ENCODE results near the gene AGRP.
"Not testable (repeated sequence)": the region's sequence is repeated elsewhere in the genome, so short reads cannot be mapped to it uniquely, and the experiment has no call there.

Gene AGRP, protein sequence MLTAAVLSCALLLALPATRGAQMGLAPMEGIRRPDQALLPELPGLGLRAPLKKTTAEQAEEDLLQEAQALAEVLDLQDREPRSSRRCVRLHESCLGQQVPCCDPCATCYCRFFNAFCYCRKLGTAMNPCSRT

DNA sequence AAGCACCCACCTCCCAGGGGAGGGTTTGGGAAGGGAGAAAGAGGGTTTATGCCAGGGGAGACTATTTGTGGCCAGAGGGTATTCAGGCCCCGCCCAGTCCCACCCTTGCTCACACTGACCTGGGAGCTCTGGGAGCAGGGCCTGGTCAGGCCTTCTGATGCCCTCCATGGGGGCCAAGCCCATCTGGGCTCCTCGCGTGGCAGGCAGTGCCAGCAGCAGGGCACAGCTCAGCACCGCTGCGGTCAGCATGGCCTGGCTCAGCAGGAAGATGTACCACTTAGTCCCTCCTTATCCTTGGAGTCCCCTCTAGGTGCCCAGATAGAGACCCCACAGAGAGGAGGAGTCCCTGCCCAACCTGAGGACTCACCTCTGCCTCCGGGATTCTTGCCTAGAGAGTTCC is at the start of gene AGRP:
AGRP (minus strand) TSS at position 398 of the 400 bp plus-strand sequence; CDS start at position 249, 149 bp downstream.
- no peak for DNase-seq

DNA sequence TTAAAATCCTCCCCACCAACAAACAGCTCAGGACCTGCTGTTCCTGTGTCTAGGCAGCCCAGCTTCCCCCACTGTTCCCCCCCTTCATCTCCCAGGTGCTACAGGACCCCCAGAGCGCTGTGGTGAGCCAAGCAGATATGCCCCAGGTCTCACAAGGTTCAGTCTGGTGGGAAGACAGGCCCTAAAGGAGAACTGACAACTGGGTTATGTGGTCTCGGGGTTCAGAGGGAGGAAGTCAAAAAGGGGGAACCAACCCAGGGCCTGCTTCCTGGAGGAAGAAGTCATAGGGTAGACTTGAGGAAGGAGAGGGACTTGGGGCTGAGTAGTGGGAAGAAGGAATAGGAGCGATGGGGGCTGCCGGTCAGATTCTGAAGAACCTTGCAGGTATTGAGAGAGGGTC is 47.9 kb upstream of the AGRP start:
- no peak for DNase-seq

GRCh38 chr16:67530013-67530939 is 46.9 kb upstream of the AGRP start:
- no peak for DNase-seq

- no peak for DNase-seq
These were observed 46.2 kb upstream of the AGRP start for GRCh38 chr16:67529582-67530012.

GRCh38 chr16:67528870-67529581 is 45.7 kb upstream of the AGRP start:
- DNase-seq: no peak

- DNase-seq: peak; percentile 21
These were observed 45.0 kb upstream of the AGRP start, which contains the start of gene RIPOR1 for GRCh38 chr16:67528222-67528869. Gene RIPOR1 (plus strand): TSS chr16:67528829. CDS start chr16:67538447, 9,618 bp downstream.

DNA sequence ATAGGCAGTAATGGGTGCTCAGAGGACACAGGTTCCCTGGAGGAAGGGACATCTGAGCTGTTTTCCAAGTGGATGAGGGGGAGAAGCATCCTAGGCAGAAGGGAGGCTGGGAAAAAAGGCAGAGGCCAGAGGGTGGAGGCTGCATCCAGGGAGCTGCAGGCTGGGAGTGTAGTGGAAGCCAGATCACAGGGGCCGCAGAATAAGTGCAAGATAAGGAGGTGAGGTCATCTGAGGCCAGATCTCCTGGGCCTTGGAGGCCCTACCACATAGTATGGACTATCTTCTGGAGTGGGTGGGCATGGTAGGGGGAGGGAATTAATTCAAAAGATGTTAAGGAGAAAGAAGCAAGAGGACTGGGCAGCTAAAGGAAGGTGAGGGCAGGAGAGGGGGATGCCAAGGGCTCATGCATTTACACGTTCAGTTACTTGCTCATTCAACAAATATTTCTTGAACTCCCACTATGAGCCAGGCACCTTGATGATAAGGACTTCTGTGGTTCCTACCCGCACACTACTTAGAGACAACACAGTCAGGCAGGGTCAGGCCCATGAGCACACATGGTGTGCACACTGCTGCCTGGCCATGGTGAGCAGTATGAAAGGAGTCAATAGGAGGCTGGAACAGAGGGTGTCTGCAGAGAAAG is 42.9 kb upstream of the AGRP start:
- DNase-seq: no peak

DNA sequence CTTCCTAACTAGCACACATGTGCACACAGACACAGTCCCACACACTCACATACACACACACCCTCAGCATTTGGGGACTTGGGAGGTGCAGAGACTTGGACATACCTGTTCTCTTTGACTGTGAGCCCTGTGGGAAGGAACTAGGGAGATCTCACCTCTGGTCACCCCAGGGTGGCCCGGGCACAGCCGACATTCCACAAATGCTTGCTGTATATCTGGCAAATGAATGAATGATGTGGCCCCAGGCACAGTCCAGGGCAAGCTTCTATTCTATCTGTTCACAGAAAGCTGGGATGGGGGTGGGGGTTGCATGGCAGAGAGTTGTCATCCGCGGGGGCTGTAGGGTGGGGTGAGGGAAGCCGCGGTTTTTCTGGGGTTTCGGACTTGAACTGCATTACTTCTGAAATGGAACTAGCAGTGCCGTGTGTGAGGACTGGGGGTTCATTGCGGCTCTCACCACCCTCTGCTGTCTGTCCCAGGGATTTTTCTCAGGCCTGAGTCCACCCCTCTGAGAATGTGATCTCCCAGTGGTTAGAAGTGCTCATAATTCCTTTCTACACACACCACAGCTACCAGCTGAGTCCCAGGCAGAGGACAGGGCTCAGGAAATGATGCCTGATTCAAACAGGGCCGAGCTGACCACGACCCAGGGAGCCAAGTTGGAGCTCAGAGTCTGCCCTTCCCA is 42.0 kb upstream of the AGRP start:
- no peak for DNase-seq

- DNase-seq: peak; percentile 92
These were observed 37.9 kb upstream of the AGRP start for GRCh38 chr16:67521095-67521804.

- DNase-seq: no peak
These were observed 35.9 kb upstream of the AGRP start for GRCh38 chr16:67519242-67519641.

DNA sequence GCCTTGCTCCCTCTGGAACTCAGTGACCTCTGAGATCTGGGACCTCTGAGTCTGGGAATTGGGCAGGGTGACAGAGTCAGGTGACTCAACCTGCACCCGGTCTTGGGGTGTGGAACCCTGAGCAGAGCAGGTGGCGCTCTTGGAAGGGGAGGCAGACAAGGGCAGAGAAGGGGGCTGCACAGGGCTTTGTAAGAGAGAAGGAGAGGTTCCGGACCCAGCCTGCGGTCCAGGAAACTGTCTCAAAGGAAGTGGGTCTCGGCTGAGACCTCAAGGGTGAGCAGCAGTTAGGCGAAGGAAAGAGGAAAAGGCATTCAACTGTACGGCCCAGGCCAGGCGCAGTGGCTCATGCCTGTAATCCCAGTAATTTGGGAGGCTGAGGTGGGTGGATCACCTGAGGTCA is 35.3 kb upstream of the AGRP start:
- no peak for DNase-seq

DNA sequence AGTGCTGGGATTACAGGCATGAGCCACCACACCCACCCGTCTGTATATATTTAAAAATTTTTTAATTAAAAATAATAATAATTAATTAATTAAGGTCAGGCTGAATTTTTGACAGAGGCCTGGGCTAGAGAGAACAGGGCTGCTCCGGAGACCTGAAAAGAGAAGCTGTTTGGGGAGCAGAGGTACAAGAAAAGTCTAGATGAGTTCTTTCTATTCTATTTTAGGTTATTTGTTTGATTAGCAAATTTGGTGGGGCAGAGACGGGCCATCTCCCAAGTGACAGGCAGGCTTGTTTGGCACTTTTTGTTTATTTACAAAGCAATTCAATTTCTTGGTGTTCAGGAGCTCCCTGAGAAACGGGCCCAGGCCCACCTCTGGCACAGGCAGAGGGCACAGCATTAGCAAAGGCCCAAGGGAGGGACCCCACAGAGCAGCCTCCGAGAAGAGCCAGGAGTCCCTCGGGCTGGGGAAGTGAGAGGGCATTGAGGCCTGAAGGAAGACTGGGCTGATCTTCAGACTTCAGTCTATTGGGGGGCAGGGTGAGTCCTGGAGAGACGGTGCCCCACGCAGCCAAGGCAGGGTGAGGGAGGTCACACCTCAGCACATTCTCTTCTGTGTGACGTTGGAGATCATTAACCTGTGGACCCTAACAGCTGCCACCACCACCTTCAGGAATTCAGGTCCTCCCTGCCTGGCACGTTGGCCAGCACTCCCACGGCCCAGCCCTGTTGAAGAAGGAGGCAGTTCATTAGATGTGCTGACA is 34.5 kb upstream of the AGRP start:
- DNase-seq: no peak

DNA sequence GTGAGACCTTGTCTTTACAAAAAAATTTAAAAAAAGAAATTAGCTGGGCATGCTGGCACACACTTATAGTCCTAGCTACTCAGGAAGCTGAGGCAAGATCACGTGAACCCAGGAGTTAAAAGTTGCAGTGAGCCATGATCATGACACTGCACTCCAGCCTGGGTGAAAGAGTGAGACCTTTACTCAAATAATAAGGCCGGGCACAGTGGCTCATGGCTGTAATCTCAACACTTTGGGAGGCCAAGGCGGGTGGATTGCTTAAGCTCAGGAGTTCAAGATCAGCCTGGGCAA is 33.8 kb upstream of the AGRP start:
- no peak for DNase-seq

DNA sequence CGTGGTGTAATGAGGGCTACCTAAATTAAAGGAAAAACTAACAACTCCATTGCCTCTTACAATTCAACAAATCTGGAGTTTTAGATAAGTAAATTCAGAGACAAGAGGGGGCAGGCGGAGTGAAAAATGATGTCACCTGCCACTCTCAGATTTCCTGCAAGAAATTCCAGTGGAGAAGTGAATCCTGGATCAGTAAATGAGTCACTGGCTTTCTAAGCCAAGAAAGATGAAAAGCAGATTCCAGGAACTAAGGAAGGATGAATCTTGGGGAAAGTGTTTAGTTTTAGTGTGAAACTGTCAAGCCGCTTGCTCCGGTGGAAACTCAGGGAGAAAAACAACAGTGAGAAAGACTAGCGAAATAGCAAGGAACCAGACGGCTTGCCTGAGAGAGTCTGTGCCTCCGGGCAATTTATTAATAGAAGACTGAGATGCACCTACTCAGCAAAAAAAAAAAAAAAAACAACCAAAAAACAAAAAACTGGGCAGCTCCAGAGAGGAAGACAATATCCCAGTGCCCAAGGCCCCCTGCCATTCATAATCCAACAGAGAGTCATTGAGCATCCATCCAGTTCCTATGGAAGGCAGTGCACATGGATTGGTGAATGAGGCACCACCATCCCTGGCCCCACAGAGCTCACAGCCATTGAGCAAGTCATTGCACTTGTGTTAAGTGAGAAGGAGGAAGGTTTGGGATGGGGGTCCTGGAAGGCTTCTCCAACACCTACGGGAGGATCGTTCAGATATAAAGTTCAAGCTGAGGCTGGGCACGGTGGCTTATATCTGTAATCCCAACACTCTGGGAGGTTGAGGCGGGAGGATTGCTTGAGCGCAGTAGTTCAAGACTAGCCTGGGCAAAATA is 33.2 kb upstream of the AGRP start:
- DNase-seq: no peak

- peak; percentile 73 for DNase-seq
These were observed 31.1 kb upstream of the AGRP start for GRCh38 chr16:67514382-67514828.

GRCh38 chr16:67513892-67514291 is 30.5 kb upstream of the AGRP start:
- not testable (repeated sequence) for DNase-seq

DNA sequence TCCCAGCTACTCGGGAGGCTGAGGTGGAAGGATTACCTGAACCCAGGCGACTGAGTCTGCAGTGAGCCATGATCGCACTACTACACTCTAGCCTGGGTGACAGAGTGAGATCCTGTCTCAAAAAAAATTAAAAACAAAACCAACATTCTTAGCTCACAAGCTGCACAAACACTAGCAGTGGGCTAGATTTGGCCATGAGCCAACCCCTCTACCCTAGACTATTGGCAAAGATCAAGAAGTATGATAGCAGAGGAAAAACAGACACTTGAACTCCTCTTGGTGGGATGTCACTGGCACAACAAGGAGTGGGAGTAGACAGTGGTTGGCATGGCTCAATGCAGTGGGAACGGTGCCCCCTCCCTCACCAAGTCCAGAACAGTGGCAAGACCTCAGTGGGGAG is 25.7 kb upstream of the AGRP start:
- DNase-seq: no peak

DNA sequence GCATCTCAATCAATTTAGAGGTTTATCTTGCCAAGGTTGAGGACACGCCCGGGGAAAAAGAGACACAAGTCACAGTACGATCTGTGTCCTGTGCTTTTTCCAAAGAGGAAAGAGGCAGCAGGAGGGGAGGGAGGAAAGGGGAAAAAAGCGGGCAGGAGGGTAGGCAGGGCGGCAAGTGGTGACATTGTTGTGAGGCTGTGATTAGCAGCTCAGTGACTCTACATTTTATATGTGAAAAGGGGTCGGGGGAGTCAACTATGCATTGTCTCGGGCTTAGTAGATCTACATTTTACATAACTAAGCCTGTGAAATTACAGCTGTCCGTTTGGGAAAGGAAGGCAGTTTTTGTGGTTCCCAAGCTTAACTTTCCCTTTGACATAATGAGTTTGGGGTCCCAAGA is 23.1 kb upstream of the AGRP start:
- no peak for DNase-seq
